ENCODE measurements around the gene BTF3.

GRCh38 chr5:73498057-73498992, at the start of gene BTF3:
- TF ChIP-seq POLR2A (IDR thresholded peaks at IDR 0.05) = peak; percentile 42 to 65
- no peak for TF ChIP-seq CTCF (IDR thresholded peaks at IDR 0.05)
